ENCODE measurements around the gene RALGAPA2.

- no peak for TF ChIP-seq CTCF (IDR thresholded peaks at IDR 0.05)
- no peak for TF ChIP-seq POLR2AphosphoS5 (IDR thresholded peaks at IDR 0.05)
Measured at GRCh38 chr20:20463933-20464374, 248.5 kb downstream of the RALGAPA2 start.
